ENCODE measurements around the gene DPM1.

Gene DPM1

DNA sequence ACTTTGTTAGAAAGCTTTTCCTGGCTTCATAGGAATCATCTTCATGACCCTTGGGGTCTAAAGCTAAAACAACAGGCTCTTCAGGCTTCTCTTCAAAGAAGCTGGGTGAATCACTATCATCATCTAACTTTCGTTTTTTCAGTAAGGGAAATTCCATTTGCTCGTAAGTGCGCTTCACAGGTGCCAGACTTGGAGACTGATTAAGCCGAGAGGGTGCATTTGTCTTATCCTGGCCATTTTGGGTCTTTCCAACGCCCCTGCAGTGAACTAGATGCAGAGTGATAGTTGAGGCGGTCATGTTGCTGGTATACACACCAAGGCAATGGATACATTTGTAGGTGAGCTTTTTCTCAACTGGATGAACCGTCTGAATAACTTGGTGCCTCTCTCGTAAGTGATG, 65.9 kb downstream of the DPM1 start:
- DNase-seq, result no peak

DNA sequence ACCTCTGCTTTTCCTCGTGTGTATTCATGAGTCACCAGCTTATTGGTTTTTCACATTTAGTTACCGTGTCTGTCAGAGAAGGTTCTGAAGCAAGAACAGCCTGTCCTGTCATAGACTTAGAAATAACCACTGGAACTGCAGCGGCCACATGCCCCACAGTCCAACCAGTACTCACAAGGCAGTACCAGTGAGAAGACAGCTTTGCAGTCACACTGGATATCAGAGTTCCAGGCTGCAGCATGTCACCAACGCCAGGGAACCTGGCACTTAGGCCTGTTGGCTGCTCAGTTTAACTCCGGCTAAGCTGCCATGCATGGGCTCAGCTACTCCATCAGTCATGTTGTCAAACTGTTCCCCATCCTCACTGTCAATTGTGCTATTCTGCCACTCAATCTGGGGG, 67.2 kb downstream of the DPM1 start:
- DNase-seq, result no peak

DNA sequence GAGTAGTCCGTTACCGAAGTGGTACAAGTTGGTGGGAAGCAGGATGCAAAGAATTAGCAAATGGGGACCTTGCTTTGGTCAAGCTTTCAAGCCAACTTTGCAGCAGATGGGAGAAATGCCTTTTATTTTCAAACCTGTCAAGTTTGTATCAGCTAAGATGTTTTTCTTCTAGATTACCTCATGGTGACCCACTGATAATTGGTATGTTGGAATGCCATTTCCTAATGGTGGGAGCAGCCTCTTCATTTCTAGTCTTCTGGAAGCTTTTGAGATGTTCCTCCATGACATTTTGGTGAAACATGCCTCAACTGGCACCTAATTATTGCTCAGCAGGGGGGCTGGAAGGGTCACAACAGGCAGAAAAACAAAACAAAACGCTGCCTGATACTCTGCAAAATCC, 70.8 kb downstream of the DPM1 start:
- DNase-seq, result no peak

DNA sequence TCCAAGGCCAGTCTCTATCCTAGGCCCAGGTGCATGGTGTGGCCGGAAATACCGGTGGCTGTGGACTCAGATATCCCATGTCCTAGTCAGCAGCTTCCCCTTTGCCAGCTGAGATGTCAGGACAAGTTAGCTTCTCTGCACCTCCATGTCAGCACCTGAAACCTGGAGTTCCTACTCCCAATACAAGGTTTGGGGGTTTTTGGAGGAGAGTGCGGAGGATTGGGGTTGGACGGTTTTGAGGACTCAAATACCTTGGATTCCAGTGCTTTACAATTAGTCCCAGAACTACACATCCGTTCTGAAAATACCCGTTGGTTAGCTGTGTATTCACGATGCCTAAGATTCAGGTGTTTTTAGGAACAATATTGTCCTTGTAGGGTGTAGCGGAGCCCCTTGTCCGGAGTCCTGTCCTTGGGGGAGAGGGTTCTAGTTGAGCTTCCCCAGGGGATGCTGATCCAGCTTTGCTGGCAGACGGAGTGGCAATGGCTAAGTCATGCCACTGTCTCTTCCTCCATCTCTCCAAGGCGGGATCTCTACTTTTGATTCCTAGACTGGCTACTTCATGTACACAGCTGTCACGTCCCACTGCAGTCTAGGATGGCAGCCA, 72.0 kb downstream of the DPM1 start:
- DNase-seq, result no peak

DNA sequence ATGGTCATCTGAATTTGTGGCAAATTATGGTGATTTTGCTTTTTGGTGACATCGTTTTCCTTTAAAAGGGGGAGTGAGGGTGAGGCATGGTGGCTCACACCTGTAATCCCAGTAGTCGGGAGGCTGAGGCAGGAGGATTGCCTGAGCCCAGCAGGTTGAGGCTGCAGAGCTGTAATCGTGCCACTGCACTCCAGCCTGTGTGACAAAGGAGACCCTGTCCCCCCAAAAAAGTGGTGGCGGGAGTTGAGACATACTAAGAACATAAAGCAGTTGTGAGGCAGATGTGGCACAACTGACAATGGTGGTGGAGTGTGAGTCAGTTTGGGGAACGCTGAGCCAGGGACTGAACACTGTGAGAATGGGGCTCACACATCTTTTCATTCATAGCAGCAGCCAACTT, 72.6 kb downstream of the DPM1 start:
- no peak for DNase-seq

DNA sequence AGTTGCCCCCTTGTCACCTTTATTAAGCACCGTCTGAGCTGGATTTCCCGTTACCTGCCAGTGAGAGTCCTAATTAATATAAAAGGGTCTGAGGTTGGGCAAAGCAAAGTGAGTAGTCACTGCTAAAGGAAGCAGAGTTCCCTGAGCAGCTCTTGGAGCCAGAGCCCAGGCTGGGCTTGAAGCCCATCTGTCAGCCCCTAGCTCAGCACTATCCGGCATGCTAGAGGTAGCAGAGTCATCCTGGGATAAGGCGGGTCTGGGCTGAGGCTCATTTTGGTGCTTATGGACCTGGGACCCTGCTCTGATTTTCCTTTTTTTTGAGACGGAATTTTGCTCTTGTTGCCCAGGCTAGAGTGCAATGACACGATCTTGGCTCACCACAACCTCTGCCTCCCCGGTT, 73.3 kb downstream of the DPM1 start:
- no peak for DNase-seq
